DND-41 (cell line): ENCODE results near the gene USP6.
"Not testable (repeated sequence)": the region's sequence is repeated elsewhere in the genome, so short reads cannot be mapped to it uniquely, and the experiment has no call there.

ENCODE experiments used
- CTCF ChIP-seq: IDR thresholded peaks from 2 replicates; pipeline ENCODE4 v1.5.1; 2012; ENCODE audit warnings: borderline replicate concordance, low read length, moderate library complexity, mild to moderate bottlenecking; ENCODE audit not compliant: poor library complexity, severe bottlenecking; ENCODE audit errors: extremely low read depth
- EZH2 ChIP-seq: IDR thresholded peaks from 3 replicates; pipeline ENCODE4 v1.6.1; 2012; ENCODE audit warnings: borderline replicate concordance, low read depth, mild to moderate bottlenecking, moderate library complexity, low read length, inconsistent platforms; ENCODE audit not compliant: severe bottlenecking

- not testable (repeated sequence) for TF ChIP-seq EZH2, CTCF
Observed at GRCh38 chr17:5124125-5124760, 8.4 kb downstream of the USP6 start.
